Esophagus squamous epithelium (tissue), 5 donors: Measurements from ENCODE around the gene STK17A. TPM values are rescaled to one million over a fixed set of nuclear protein-coding genes. Genes with fewer than 3 reads are reported as not detected.

Experiments used
- DNase-seq: peaks from one replicate; lab custom pipeline; 2025; lab: John Stamatoyannopoulos, UW
- H3K27ac ChIP-seq, 4 donors: fragments of 200-600 bp; sonication (generic); one replicate each; pipeline ENCODE4 v1.5.1; 2016 to 2019; ENCODE audit warnings: mild to moderate bottlenecking in 1 of 4
- H3K27me3 ChIP-seq, 4 donors: fragments of 200-600 bp; sonication (generic); 1 replicate in 3 of 4; 2 replicates in 1 of 4; pipeline versions ENCODE4 v1.5.1 to v1.6.0; 2017 to 2021; ENCODE audit warnings: antibody characterized with exemption in 1 of 4
- H3K36me3 ChIP-seq, 3 donors: fragments of 200-600 bp; sonication (generic); one replicate each; pipeline ENCODE4 v1.5.1; 2016 to 2019
- H3K4me1 ChIP-seq, 3 donors: fragments of 200-600 bp; sonication (generic); one replicate each; pipeline ENCODE4 v1.5.1; 2017 to 2019
- H3K4me3 ChIP-seq, 4 donors: fragments of 200-600 bp; sonication (generic); 1 replicate in 3 of 4; 2 replicates in 1 of 4; pipeline ENCODE4 v1.5.1; 2016 to 2019; ENCODE audit warnings: mild to moderate bottlenecking in 2 of 4, moderate library complexity in 1 of 4
- H3K9me3 ChIP-seq, 3 donors: fragments of 200-600 bp; sonication (generic); one replicate each; pipeline ENCODE4 v1.5.1; 2016 to 2019
- CTCF ChIP-seq, 6 experiments: fragments of 450-650 bp in 4 of 6; fragments of 200-600 bp in 2 of 6; sonication (generic) in 2 of 6; IDR thresholded peaks; one replicate each; pipeline ENCODE4 v1.5.1; 2016 to 2019; ENCODE audit warnings: antibody characterized with exemption in 6 of 6, mild to moderate bottlenecking in 4 of 6, moderate library complexity in 4 of 6
- POLR2A ChIP-seq, 4 donors: fragments of 450-650 bp; IDR thresholded peaks; one replicate each; pipeline ENCODE4 v1.6.1; 2017; ENCODE audit warnings: antibody characterized with exemption in 4 of 4, mild to moderate bottlenecking in 4 of 4, moderate library complexity in 3 of 4
- WGBS, 2 donors: methylation state at CpG; one replicate each; pipeline ENCODE4 v1.1.5; 2018; 5-methylcytosine and 5-hydroxymethylcytosine counted together
- intact Hi-C: fragments of 100-400 bp; cut with DNase I; formaldehyde crosslinking; loops from one replicate; pipeline ENCODE4 v1.15.0; 2022
- total RNA-seq, 4 donors: library from RNA; depleted of rRNA; stranded (reverse); fragments of >200 nt; gene quantifications; one replicate each; pipeline ENCODE4 v1.1.0, GENCODE V29; 2016
- donor health status: DM: yes; HTN: yes; CAD: no.

Gene STK17A
- total RNA-seq, 4 donors from 2014 or later: 21.9 to 34.4 (median 22.8) TPM

GRCh38 chr7:43546231-43546630, 36.7 kb upstream of the STK17A start:
- TF ChIP-seq CTCF (IDR thresholded peaks at IDR 0.05) (no peak), POLR2A (IDR thresholded peaks at IDR 0.05) (no peak)
- Histone ChIP-seq H3K27me3 (no peaks in the 10 kb centered on the region), H3K9me3 (peaks cover 0 to 9% (median 8%) of the 10 kb centered on the region in 3 donors), H3K36me3 (no peaks in the 10 kb centered on the region), H3K4me3 (no peak overlapping the region), H3K27ac (no peak overlapping the region), H3K4me1 (no peaks in the 10 kb centered on the region)
- intact Hi-C loops: no loop called here
- DNase-seq: no peak

DNA sequence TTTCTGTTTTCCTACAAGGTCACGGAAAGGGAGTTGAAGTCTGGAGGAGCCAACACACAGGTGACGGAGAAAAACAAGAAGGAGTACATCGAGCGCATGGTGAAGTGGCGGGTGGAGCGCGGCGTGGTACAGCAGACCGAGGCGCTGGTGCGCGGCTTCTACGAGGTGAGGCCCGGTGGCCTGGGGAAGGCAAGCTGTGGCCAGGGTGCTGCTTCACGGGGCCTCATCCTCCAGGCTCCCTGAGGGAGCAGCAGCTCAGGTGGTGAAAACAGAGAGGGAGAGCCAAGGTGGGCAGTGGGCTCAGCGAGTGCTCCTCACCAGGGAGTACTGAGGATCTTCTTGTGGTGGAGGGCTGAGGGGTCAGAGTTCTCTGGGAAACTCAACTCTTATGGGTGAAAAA, 32.5 kb upstream of the STK17A start:
- Histone ChIP-seq H3K27ac (no peak overlapping the region), H3K36me3 (no peaks in the 10 kb centered on the region), H3K4me3 (no peak overlapping the region), H3K9me3 (peaks cover 0 to 9% (median 8%) of the 10 kb centered on the region in 3 donors), H3K27me3 (no peaks in the 10 kb centered on the region), H3K4me1 (peaks cover 0 to 6% (median 0%) of the 10 kb centered on the region in 3 donors)
- WGBS, 2 donors: 92 to 93% methylated on average over 16 of the region's 16 CpGs
- intact Hi-C loops: no loop called here
- no peak for DNase-seq
- TF ChIP-seq CTCF (IDR thresholded peaks at IDR 0.05): no peak
- TF ChIP-seq POLR2A (IDR thresholded peaks at IDR 0.05): no peak

DNA sequence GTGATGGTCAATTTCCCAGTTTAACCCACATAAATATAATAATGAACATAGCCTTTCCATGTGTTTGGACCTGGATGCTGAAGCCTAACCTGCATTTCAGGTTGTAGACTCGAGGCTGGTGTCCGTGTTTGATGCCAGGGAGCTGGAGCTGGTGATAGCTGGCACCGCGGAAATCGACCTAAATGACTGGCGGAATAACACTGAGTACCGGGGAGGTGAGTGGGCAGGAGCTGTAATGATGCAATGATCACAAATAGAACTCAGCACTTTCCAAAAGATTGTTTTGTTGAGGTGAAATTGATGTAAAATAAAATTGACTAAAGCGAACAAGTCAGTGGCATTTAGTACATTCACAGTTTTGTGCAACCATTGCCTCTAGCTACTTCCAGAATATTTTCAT, 30.8 kb upstream of the STK17A start:
- no peak for DNase-seq
- Histone ChIP-seq H3K27me3 (no peaks in the 10 kb centered on the region), H3K9me3 (peaks cover 0 to 3% (median 2%) of the 10 kb centered on the region in 3 donors), H3K4me1 (peaks cover 0 to 6% (median 0%) of the 10 kb centered on the region in 3 donors), H3K27ac (no peak overlapping the region), H3K4me3 (no peak overlapping the region), H3K36me3 (no peaks in the 10 kb centered on the region)
- intact Hi-C loops: no loop called here
- TF ChIP-seq CTCF (IDR thresholded peaks at IDR 0.05) (no peak), POLR2A (IDR thresholded peaks at IDR 0.05) (no peak)
- 85 to 89% methylated on average over 8 of the region's 8 CpGs for WGBS, 2 donors

- WGBS, 2 donors: 17 to 42% methylated on average over 3 of the region's 3 CpGs
- intact Hi-C loops: no loop called here
Observed at GRCh38 chr7:43553999-43554398, 28.9 kb upstream of the STK17A start.

GRCh38 chr7:43554423-43554822, 28.5 kb upstream of the STK17A start:
- Histone ChIP-seq H3K4me3 (no peak overlapping the region), H3K9me3 (no peaks in the 10 kb centered on the region), H3K27ac (no peak overlapping the region), H3K27me3 (no peaks in the 10 kb centered on the region), H3K36me3 (no peaks in the 10 kb centered on the region), H3K4me1 (peaks cover 0 to 6% (median 0%) of the 10 kb centered on the region in 3 donors)
- intact Hi-C loops: no loop called here
- TF ChIP-seq CTCF (IDR thresholded peaks at IDR 0.05) (no peak), POLR2A (IDR thresholded peaks at IDR 0.05) (no peak)
- 73 to 85% methylated on average over 5 to 14 of the region's 15 CpGs for WGBS, 2 donors
- no peak for DNase-seq

More at GRCh38 chr7:43553999-43554398, 28.9 kb upstream of the STK17A start:
- Histone ChIP-seq H3K27me3 (no peaks in the 10 kb centered on the region), H3K9me3 (no peaks in the 10 kb centered on the region), H3K36me3 (no peaks in the 10 kb centered on the region), H3K4me1 (peaks cover 0 to 6% (median 0%) of the 10 kb centered on the region in 3 donors), H3K4me3 (no peak overlapping the region), H3K27ac (no peak overlapping the region)
- DNase-seq: no peak
- no peak for TF ChIP-seq CTCF (IDR thresholded peaks at IDR 0.05)
- TF ChIP-seq POLR2A (IDR thresholded peaks at IDR 0.05): no peak
